Colonic mucosa (tissue), 4 donors: ENCODE data around the gene ENKUR. TPM values are rescaled to one million over a fixed set of nuclear protein-coding genes. Genes with fewer than 3 reads are reported as not detected.
"Not testable (repeated sequence)": the region's sequence is repeated elsewhere in the genome, so short reads cannot be mapped to it uniquely, and the experiment has no call there.

Experiments used
- DNase-seq: peaks from one replicate; pipeline ENCODE4 v3.0.0-alpha.2; 2020
- H3K27ac ChIP-seq: fragments of 200-600 bp; one replicate; pipeline ENCODE4 v1.8.0; 2021
- H3K27me3 ChIP-seq: fragments of 200-600 bp; one replicate; pipeline ENCODE4 v1.8.0; 2021
- H3K36me3 ChIP-seq: fragments of 200-600 bp; one replicate; pipeline ENCODE4 v1.8.0; 2021
- H3K4me1 ChIP-seq: fragments of 200-600 bp; one replicate; pipeline ENCODE4 v1.8.0; 2021; ENCODE audit warnings: mild to moderate bottlenecking
- H3K4me3 ChIP-seq: fragments of 200-600 bp; one replicate; pipeline ENCODE4 v1.8.0; 2021
- H3K9ac ChIP-seq, 2 donors: one replicate each; pipeline ENCODE4 v1.7.0; 2013; ENCODE audit warnings: control low read depth in 2 of 2, low read depth in 2 of 2, low read length in 2 of 2
- H3K9me3 ChIP-seq: fragments of 200-600 bp; one replicate; pipeline ENCODE4 v1.8.0; 2021
- CTCF ChIP-seq: fragments of 200-600 bp; IDR thresholded peaks from one replicate; pipeline ENCODE4 v1.8.0; 2022; ENCODE audit warnings: antibody characterized with exemption, mild to moderate bottlenecking
- intact Hi-C: fragments of 100-400 bp; cut with DNase I; formaldehyde crosslinking; loops from one replicate; pipeline ENCODE4 v1.14.1; 2022
- total RNA-seq, 2 donors: library from RNA; stranded (reverse); fragmentation: NEBNext Ultra II Directional in 1 of 2; extraction: Animal tissue kit (Norgen Biotek cat#: 25700) in 1 of 2; gene quantifications; one replicate each; pipeline ENCODE4 v1.2.1, GENCODE V29; 2021
- donor health status: healthy.
- donor health status: DM: no; HTN: no; CAD: no.
- donor health status: DM: no; HTN: no; CAD: no.

ENKUR gene
- total RNA-seq, 2 donors from 2014 or later, result 0.20 to 0.48 TPM

- no peaks in the 10 kb centered on the region for H3K4me1 ChIP-seq
- H3K9ac ChIP-seq, result no peak overlapping the region
- H3K9me3 ChIP-seq, result no peaks in the 10 kb centered on the region
- H3K4me3 ChIP-seq, result no peak overlapping the region
- no peak for DNase-seq
- intact Hi-C loops, result no loop called here
- no peak for TF ChIP-seq CTCF
- H3K27me3 ChIP-seq, result no peaks in the 10 kb centered on the region
- H3K36me3 ChIP-seq, result no peaks in the 10 kb centered on the region
- H3K27ac ChIP-seq, result no peak overlapping the region
Observed at GRCh38 chr10:24979685-24980084, 36.3 kb downstream of the ENKUR start.

- H3K27ac ChIP-seq, result no peak overlapping the region
- H3K4me1 ChIP-seq, result no peaks in the 10 kb centered on the region
- no peak overlapping the region for H3K9ac ChIP-seq
- no peak overlapping the region for H3K4me3 ChIP-seq
- no peaks in the 10 kb centered on the region for H3K27me3 ChIP-seq
- H3K36me3 ChIP-seq, result no peaks in the 10 kb centered on the region
- no peak for TF ChIP-seq CTCF
- intact Hi-C loops, result no loop called here
- H3K9me3 ChIP-seq, result no peaks in the 10 kb centered on the region
- DNase-seq, result no peak
Observed at GRCh38 chr10:24974976-24975375, 41.0 kb downstream of the ENKUR start.

- intact Hi-C loops, result no loop called here
- DNase-seq, result no peak
- Histone ChIP-seq H3K9me3 (no peaks in the 10 kb centered on the region), H3K4me1 (no peaks in the 10 kb centered on the region), H3K36me3 (no peaks in the 10 kb centered on the region), H3K4me3 (no peak overlapping the region), H3K27me3 (no peaks in the 10 kb centered on the region), H3K9ac (no peak overlapping the region), H3K27ac (no peak overlapping the region)
- no peak for TF ChIP-seq CTCF
Observed at GRCh38 chr10:24973163-24973562, 42.8 kb downstream of the ENKUR start.

- H3K4me1 ChIP-seq, result no peaks in the 10 kb centered on the region
- H3K4me3 ChIP-seq, result no peak overlapping the region
- no peak for TF ChIP-seq CTCF
- H3K9me3 ChIP-seq, result no peaks in the 10 kb centered on the region
- no peak overlapping the region for H3K9ac ChIP-seq
- no peak for DNase-seq
- H3K36me3 ChIP-seq, result no peaks in the 10 kb centered on the region
- intact Hi-C loops, result no loop called here
- no peak overlapping the region for H3K27ac ChIP-seq
- H3K27me3 ChIP-seq, result no peaks in the 10 kb centered on the region
Observed at GRCh38 chr10:24971374-24971773, 44.6 kb downstream of the ENKUR start.

- no peaks in the 10 kb centered on the region for H3K27me3 ChIP-seq
- H3K9me3 ChIP-seq, result no peaks in the 10 kb centered on the region
- H3K9ac ChIP-seq, result no peak overlapping the region
- intact Hi-C loops, result no loop called here
- no peak for DNase-seq
- H3K4me3 ChIP-seq, result no peak overlapping the region
- H3K36me3 ChIP-seq, result no peaks in the 10 kb centered on the region
- no peaks in the 10 kb centered on the region for H3K4me1 ChIP-seq
- TF ChIP-seq CTCF, result no peak
- no peak overlapping the region for H3K27ac ChIP-seq
Observed at GRCh38 chr10:24969841-24970281, 46.1 kb downstream of the ENKUR start.

- H3K27ac ChIP-seq, H3K4me3 ChIP-seq, H3K4me1 ChIP-seq, H3K9me3 ChIP-seq, intact Hi-C loops, DNase-seq, H3K9ac ChIP-seq, H3K27me3 ChIP-seq, H3K36me3 ChIP-seq: not testable (repeated sequence)
Observed at GRCh38 chr10:24968951-24969350, 47.0 kb downstream of the ENKUR start.
